SK-N-SH (cell line): ENCODE results near the gene RNASET2.

Experiments
- TF ChIP-seq, protein P1 (sequence below): fragments of 200-600 bp; sonication (generic); IDR thresholded peaks from 2 replicates; pipeline ENCODE4 v1.6.1; 2017; ENCODE audit warnings: antibody characterized with exemption, mild to moderate bottlenecking, moderate library complexity
- TF ChIP-seq, protein P2 (sequence below): fragments of 150-350 bp; IDR thresholded peaks from 2 replicates; pipeline ENCODE4 v1.6.1; 2017; ENCODE audit warnings: antibody characterized with exemption, low read length, low read depth, borderline replicate concordance
- TF ChIP-seq, protein P3 (sequence below): fragments of 150-350 bp; IDR thresholded peaks from 2 replicates; pipeline ENCODE4 v1.6.1; 2016; ENCODE audit warnings: mild to moderate bottlenecking, low read depth, low read length

DNA sequence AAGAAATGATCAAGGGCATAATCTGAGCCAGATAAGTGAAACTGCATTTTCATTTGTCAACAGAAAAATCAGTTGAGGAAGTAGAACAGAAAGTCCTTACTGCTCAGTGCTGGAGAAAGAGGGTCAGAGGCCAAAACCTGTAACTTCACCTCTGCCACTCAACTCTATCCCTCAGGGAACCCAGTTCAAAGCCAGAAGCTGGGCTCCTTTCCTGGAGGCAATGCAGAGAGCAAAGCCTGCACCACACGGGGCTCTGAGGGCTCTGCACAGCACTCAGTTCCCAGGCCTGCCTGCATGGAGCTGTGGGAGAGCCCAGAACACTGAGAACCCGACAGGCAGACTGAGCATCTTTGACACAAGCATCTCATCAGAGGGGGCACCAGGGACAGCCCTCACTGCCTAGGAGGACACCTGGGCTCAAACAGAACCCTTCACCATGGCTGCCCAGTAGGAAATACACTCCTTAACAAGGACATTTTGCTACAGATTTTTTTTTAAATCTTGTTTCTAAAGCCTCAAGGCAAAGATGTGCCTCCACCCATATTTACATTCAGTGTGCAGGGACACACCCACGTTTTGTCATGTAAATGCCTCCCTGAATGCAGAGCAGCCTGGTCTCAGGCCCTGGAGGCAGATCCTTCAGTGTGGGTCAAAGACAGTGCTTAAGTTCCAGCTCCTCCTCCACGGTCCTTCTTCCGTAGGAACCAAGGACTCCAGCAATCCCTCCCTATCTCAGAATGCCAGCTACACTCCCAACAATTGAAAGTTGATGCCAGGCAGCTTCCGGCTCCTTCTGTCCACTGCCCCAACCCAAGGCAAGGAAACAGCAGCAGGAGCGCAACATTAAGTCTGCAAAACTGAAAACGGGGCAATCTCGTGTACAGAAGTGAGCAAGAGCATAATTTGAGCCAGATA lies 6.6 kb downstream of the RNASET2 start:
- TF ChIP-seq, protein P1, sequence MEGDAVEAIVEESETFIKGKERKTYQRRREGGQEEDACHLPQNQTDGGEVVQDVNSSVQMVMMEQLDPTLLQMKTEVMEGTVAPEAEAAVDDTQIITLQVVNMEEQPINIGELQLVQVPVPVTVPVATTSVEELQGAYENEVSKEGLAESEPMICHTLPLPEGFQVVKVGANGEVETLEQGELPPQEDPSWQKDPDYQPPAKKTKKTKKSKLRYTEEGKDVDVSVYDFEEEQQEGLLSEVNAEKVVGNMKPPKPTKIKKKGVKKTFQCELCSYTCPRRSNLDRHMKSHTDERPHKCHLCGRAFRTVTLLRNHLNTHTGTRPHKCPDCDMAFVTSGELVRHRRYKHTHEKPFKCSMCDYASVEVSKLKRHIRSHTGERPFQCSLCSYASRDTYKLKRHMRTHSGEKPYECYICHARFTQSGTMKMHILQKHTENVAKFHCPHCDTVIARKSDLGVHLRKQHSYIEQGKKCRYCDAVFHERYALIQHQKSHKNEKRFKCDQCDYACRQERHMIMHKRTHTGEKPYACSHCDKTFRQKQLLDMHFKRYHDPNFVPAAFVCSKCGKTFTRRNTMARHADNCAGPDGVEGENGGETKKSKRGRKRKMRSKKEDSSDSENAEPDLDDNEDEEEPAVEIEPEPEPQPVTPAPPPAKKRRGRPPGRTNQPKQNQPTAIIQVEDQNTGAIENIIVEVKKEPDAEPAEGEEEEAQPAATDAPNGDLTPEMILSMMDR: no peak
- TF ChIP-seq, protein P2, sequence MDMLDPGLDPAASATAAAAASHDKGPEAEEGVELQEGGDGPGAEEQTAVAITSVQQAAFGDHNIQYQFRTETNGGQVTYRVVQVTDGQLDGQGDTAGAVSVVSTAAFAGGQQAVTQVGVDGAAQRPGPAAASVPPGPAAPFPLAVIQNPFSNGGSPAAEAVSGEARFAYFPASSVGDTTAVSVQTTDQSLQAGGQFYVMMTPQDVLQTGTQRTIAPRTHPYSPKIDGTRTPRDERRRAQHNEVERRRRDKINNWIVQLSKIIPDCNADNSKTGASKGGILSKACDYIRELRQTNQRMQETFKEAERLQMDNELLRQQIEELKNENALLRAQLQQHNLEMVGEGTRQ: no peak
- TF ChIP-seq, protein P3, sequence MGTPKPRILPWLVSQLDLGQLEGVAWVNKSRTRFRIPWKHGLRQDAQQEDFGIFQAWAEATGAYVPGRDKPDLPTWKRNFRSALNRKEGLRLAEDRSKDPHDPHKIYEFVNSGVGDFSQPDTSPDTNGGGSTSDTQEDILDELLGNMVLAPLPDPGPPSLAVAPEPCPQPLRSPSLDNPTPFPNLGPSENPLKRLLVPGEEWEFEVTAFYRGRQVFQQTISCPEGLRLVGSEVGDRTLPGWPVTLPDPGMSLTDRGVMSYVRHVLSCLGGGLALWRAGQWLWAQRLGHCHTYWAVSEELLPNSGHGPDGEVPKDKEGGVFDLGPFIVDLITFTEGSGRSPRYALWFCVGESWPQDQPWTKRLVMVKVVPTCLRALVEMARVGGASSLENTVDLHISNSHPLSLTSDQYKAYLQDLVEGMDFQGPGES: no peak
